B cell (primary cell): Measurements from ENCODE around the gene ATG16L1. TPM values are rescaled to one million over a fixed set of nuclear protein-coding genes. Genes with fewer than 3 reads are reported as not detected.

ENCODE experiments used
- ATAC-seq: fragments of 200-7000 bp; cut with Tn5 transposase; one replicate; pipeline ENCODE4 v1.10.0; 2021; ENCODE audit warnings: low read depth, mild to moderate bottlenecking, moderate number of reproducible peaks, moderate library complexity
- CTCF ChIA-PET: fragments of 350-600 bp; sonication (Branson Sonifier 250); formaldehyde crosslinking; loops from one replicate; lab custom pipeline; 2021; ENCODE audit warnings: antibody characterized with exemption, inconsistent platforms; lab: Charles Lee
- POLR2A ChIA-PET: fragments of 350-600 bp; sonication (Branson Sonifier 250); formaldehyde crosslinking; loops from one replicate; lab custom pipeline; 2021; ENCODE audit warnings: antibody characterized with exemption; lab: Charles Lee
- DNase-seq: peaks from one replicate; pipeline ENCODE4 v3.0.0; 2013
- H2AFZ ChIP-seq: 2 replicates; pipeline ENCODE4 v1.6.1; 2012; ENCODE audit warnings: mild to moderate bottlenecking, low read depth, low read length; ENCODE audit not compliant: insufficient read depth, poor library complexity, severe bottlenecking
- H3K27ac ChIP-seq, 2 donors: 1 replicate in 1 of 2; 2 replicates in 1 of 2; pipeline ENCODE4 v1.5.1; 2012 to 2013; ENCODE audit warnings: low read length in 2 of 2, mild to moderate bottlenecking in 2 of 2, moderate library complexity in 1 of 2
- H3K27me3 ChIP-seq, 4 experiments: fragments of 200-600 bp in 1 of 4; sonication (generic) in 1 of 4; replicated peaks in 1 of 4; 1 replicate in 2 of 4; 2 replicates in 2 of 4; pipeline versions ENCODE4 v1.6.1 to v1.7.0; 2013 to 2016; ENCODE audit warnings: low read length in 3 of 4, mild to moderate bottlenecking in 2 of 4, mixed read lengths in 1 of 4, moderate library complexity in 1 of 4; ENCODE audit not compliant: insufficient read depth in 4 of 4, control insufficient read depth in 3 of 4; ENCODE audit errors: control extremely low read depth in 1 of 4
- H3K36me3 ChIP-seq, 2 experiments: replicated peaks in 1 of 2; 1 replicate in 1 of 2; 2 replicates in 1 of 2; pipeline versions ENCODE4 v1.6.1 to v1.7.1; 2013; ENCODE audit warnings: low read length in 1 of 2; ENCODE audit not compliant: insufficient read depth in 2 of 2, control insufficient read depth in 1 of 2; ENCODE audit errors: control extremely low read depth in 1 of 2, extremely low read depth in 1 of 2
- H3K4me1 ChIP-seq, 2 donors: fragments of 200-600 bp in 1 of 2; sonication (generic) in 1 of 2; 1 replicate in 1 of 2; 2 replicates in 1 of 2; pipeline versions ENCODE4 v1.5.1 to v1.6.1; 2013 to 2017; ENCODE audit warnings: low read length in 2 of 2; ENCODE audit not compliant: control insufficient read depth in 2 of 2, insufficient read depth in 2 of 2
- H3K4me2 ChIP-seq: replicated peaks from 2 replicates; pipeline ENCODE3; 2012; ENCODE audit warnings: mild to moderate bottlenecking, low read depth, low read length; ENCODE audit not compliant: poor library complexity, severe bottlenecking
- H3K4me3 ChIP-seq, 5 experiments: fragments of 200-600 bp in 1 of 5; sonication (generic) in 1 of 5; 1 replicate in 3 of 5; 2 replicates in 2 of 5; pipeline versions ENCODE4 v1.5.1 to v1.7.0; 2011 to 2016; ENCODE audit warnings: low read length in 4 of 5, mild to moderate bottlenecking in 4 of 5, low read depth in 2 of 5, control low read depth in 1 of 5, moderate library complexity in 1 of 5; ENCODE audit not compliant: insufficient read depth in 1 of 5; ENCODE audit errors: control extremely low read depth in 1 of 5, extremely low read depth in 1 of 5
- H3K79me2 ChIP-seq: fragments of 200-600 bp; sonication (generic); one replicate; pipeline ENCODE4 v1.6.0; 2016; ENCODE audit warnings: low read length; ENCODE audit not compliant: control insufficient read depth, insufficient read depth
- H3K9ac ChIP-seq: fragments of 200-600 bp; sonication (generic); 2 replicates; pipeline ENCODE4 v1.6.1; 2017; ENCODE audit warnings: mild to moderate bottlenecking, low read length, moderate library complexity
- H3K9me3 ChIP-seq, 3 donors: one replicate each; pipeline versions ENCODE4 v1.6.1 to v1.7.1; 2013; ENCODE audit warnings: low read length in 2 of 3; ENCODE audit not compliant: control insufficient read depth in 2 of 3, insufficient read depth in 1 of 3; ENCODE audit errors: control extremely low read depth in 1 of 3
- H4K20me1 ChIP-seq: 2 replicates; pipeline ENCODE4 v1.6.0; 2012; ENCODE audit warnings: mild to moderate bottlenecking, low read length; ENCODE audit not compliant: insufficient read depth, control insufficient read depth, poor library complexity, severe bottlenecking
- H3K27ac Mint-ChIP-seq: one replicate; pipeline ENCODE4 v1.8.0; 2021; ENCODE audit warnings: mixed read lengths
- H3K27me3 Mint-ChIP-seq: one replicate; pipeline ENCODE4 v1.8.0; 2021; ENCODE audit warnings: mixed read lengths
- H3K4me1 Mint-ChIP-seq: one replicate; pipeline ENCODE4 v1.8.0; 2021; ENCODE audit warnings: mixed read lengths
- H3K4me3 Mint-ChIP-seq: one replicate; pipeline ENCODE4 v1.8.0; 2021; ENCODE audit warnings: mixed read lengths
- H3K9me3 Mint-ChIP-seq: one replicate; pipeline ENCODE4 v1.8.0; 2022; ENCODE audit warnings: mixed read lengths; ENCODE audit not compliant: insufficient read depth
- EZH2 ChIP-seq: IDR thresholded peaks from 2 replicates; pipeline ENCODE4 v1.6.1; 2012; ENCODE audit warnings: borderline replicate concordance, low read depth, mild to moderate bottlenecking, moderate library complexity, low read length; ENCODE audit not compliant: insufficient read depth, poor library complexity, severe bottlenecking
- WGBS: methylation state at CpG from one replicate; pipeline ENCODE4 v1.1.5; 2013; ENCODE audit warnings: missing lambda C conversion rate; ENCODE audit not compliant: insufficient coverage; 5-methylcytosine and 5-hydroxymethylcytosine counted together
- intact Hi-C: fragments of 100-400 bp; cut with micrococcal nuclease; formaldehyde crosslinking; loops from one replicate; pipeline ENCODE4 v1.10.0; 2022
- polyA plus RNA-seq: library from polyadenylated mRNA; depleted of rRNA; stranded (reverse); fragments of >200 nt; gene quantifications from 2 replicates; pipeline ENCODE4 v1.2.3, GENCODE V29; 2012
- total RNA-seq, 2 donors: library from RNA; stranded (reverse); fragments of 120-200 nt in 1 of 2; gene quantifications; 1 replicate in 1 of 2; 2 replicates in 1 of 2; pipeline versions ENCODE4 v1.2.3 to v1.2.4, GENCODE V29; 2013 to 2022
- TF ChIP-seq, protein P1 (sequence below): fragments of 200-600 bp; IDR thresholded peaks from one replicate; pipeline ENCODE4 v1.8.0; 2022; ENCODE audit warnings: antibody characterized with exemption, mild to moderate bottlenecking

The ATG16L1 gene
- total and polyA plus RNA-seq, 2 donors (not counting 1 experiment from before 2014, with no cell fraction given), result 25.7 to 69.9 TPM

DNA sequence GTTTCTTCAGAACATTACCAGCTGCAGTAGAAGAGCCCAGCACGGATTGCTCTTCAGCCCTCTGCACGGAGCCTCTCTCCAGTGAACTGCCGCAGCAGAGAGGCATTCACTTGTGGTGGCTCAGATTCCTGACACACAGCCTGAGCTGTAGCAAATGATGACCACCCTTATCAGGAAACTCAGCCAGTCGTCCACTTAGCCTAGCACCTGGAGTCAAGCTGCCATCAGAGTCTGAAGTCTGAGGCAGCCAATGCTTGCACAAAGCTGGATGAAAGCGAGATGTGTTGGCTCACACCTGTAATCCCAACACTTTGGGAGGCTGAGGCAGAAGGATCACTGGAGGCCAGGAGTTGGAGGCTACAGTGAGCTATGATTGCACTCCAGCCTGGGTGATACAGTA lies 44.4 kb downstream of the ATG16L1 start:
- H3K4me1 ChIP-seq, result no peaks in the 10 kb centered on the region
- no peaks in the 10 kb centered on the region for H3K27me3 ChIP-seq
- H3K9me3 ChIP-seq, result no peaks in the 10 kb centered on the region
- H3K36me3 ChIP-seq, result peaks cover 7 to 48% of the 10 kb centered on the region in 2 experiments
- ChIA-PET POLR2A (interaction anchor here (0.7 to 1.2 kb wide), 3 partner anchors 10 to 52 kb away, joined by 3 to 6 read pairs (median 5); no protein-coding TSS in a partner anchor), CTCF (interaction anchor here (1.3 kb wide), 1 partner anchor 61 kb away, joined by 4 read pairs; no protein-coding TSS in a partner anchor)
- no peaks in the 10 kb centered on the region for H3K9me3 Mint-ChIP-seq
- no peak overlapping the region for H3K4me3 ChIP-seq
- no peak overlapping the region for H3K27ac ChIP-seq
- no peak overlapping the region for H3K27ac Mint-ChIP-seq
- H4K20me1 ChIP-seq, result no peaks in the 10 kb centered on the region
- no peak overlapping the region for H3K9ac ChIP-seq
- ATAC-seq, result no peak
- H3K27me3 Mint-ChIP-seq, result no peaks in the 10 kb centered on the region
- H2AFZ ChIP-seq, result no peak overlapping the region
- DNase-seq, result no peak
- no peaks in the 10 kb centered on the region for H3K4me1 Mint-ChIP-seq
- H3K79me2 ChIP-seq, result no peaks in the 10 kb centered on the region
- H3K4me3 Mint-ChIP-seq, result no peak overlapping the region
- WGBS, result 95% methylated on average over 5 of the region's 5 CpGs
- H3K4me2 ChIP-seq, result no peak overlapping the region
- intact Hi-C loops, result no loop called here
- TF ChIP-seq, protein P1, sequence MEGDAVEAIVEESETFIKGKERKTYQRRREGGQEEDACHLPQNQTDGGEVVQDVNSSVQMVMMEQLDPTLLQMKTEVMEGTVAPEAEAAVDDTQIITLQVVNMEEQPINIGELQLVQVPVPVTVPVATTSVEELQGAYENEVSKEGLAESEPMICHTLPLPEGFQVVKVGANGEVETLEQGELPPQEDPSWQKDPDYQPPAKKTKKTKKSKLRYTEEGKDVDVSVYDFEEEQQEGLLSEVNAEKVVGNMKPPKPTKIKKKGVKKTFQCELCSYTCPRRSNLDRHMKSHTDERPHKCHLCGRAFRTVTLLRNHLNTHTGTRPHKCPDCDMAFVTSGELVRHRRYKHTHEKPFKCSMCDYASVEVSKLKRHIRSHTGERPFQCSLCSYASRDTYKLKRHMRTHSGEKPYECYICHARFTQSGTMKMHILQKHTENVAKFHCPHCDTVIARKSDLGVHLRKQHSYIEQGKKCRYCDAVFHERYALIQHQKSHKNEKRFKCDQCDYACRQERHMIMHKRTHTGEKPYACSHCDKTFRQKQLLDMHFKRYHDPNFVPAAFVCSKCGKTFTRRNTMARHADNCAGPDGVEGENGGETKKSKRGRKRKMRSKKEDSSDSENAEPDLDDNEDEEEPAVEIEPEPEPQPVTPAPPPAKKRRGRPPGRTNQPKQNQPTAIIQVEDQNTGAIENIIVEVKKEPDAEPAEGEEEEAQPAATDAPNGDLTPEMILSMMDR, result no peak
- no peak for TF ChIP-seq EZH2

DNA sequence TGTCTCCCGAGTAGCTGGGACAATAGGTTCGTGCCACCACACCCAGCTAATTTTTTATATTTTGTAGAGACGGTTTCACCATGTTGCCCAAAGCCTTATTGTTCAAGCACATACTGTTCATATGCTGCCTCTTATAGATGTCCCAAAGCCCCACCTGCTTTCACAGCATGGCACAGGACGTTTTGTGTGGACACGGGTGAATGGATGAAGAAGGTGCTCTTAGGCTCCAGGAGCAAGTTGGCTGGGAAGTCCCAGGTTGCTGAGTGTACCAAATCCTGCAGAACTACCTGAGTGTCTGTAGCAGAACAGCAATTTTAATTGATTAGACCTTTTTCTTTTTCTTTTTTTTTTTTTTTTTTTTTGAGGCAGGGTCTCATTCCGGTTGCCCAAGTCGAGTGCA lies 45.6 kb downstream of the ATG16L1 start:
- no peaks in the 10 kb centered on the region for H3K27me3 Mint-ChIP-seq
- CTCF ChIA-PET, result no interaction called here

More for the DNA sequence above, 45.6 kb downstream of the ATG16L1 start:
- TF ChIP-seq, protein P1, result no peak
- TF ChIP-seq EZH2, result no peak
- H3K4me3 ChIP-seq, result no peak overlapping the region
- H2AFZ ChIP-seq, result no peak overlapping the region
- no peak for DNase-seq
- POLR2A ChIA-PET, result interaction anchor here (1.2 kb wide), 1 partner anchor 9 kb away, joined by 5 read pairs; no protein-coding TSS in a partner anchor
- Mint-ChIP-seq H3K4me3 (no peak overlapping the region), H3K4me1 (no peaks in the 10 kb centered on the region), H3K9me3 (no peaks in the 10 kb centered on the region), H3K27ac (no peak overlapping the region)
- H3K9me3 ChIP-seq, result no peaks in the 10 kb centered on the region
- no peak for ATAC-seq
- no peaks in the 10 kb centered on the region for H3K27me3 ChIP-seq
- no peak overlapping the region for H3K9ac ChIP-seq
- no peak overlapping the region for H3K4me2 ChIP-seq
- no peaks in the 10 kb centered on the region for H3K4me1 ChIP-seq
- H3K36me3 ChIP-seq, result peaks cover 4 to 36% of the 10 kb centered on the region in 2 experiments
- no peak overlapping the region for H3K27ac ChIP-seq
- intact Hi-C loops, result no loop called here
- WGBS, result 100% methylated on average over 2 of the region's 7 CpGs
- H4K20me1 ChIP-seq, result no peaks in the 10 kb centered on the region
- H3K79me2 ChIP-seq, result no peaks in the 10 kb centered on the region
